ENCODE results near the gene CLEC5A.

DNA sequence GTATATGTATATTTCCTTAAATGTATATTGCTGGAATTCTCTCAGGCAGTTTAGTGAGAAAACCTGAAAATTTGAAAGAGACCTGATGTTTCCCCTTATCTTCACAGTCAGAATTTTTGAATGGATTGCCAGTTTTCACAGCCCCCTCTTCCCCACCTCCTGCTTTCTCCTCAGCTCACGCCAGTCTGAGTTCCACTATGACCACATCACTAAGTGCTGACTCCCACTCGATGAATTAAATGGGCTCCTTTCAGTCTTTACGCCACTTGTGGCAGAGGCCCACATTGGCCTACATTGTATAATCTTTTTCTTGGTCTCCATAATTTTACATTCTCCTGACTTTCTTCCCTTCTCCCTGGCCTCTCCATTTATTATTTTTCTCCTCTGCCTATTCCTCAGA lies 3.1 kb upstream of the CLEC5A start:
- TF ChIP-seq GATA2 (IDR thresholded peaks at IDR 0.05; ENCODE audit: low read depth, low read length) (no peak), GATA3 (IDR thresholded peaks at IDR 0.05; ENCODE audit: low read depth, low read length) (no peak)
